Smooth muscle cell (in vitro differentiated cells): ENCODE results near the gene TIE1. TPM values are rescaled to one million over a fixed set of nuclear protein-coding genes. Genes with fewer than 3 reads are reported as not detected.

Experiments
- DNase-seq: peaks from one replicate; lab custom pipeline; 2025; ENCODE audit not compliant: unreplicated experiment; lab: John Stamatoyannopoulos, UW
- H2AFZ ChIP-seq: fragments of 200-600 bp; sonication (generic); 2 replicates; pipeline ENCODE4 v1.6.0; 2016; ENCODE audit warnings: antibody characterized with exemption, low read depth, mild to moderate bottlenecking
- H3F3A ChIP-seq: fragments of 200-600 bp; sonication (generic); 2 replicates; pipeline ENCODE4 v1.6.0; 2017; ENCODE audit warnings: antibody characterized with exemption, low read depth
- H3K27ac ChIP-seq: fragments of 200-600 bp; sonication (generic); 2 replicates; pipeline ENCODE4 v1.5.1; 2016; ENCODE audit warnings: low read depth, mild to moderate bottlenecking
- H3K27me3 ChIP-seq: fragments of 200-600 bp; sonication (generic); 2 replicates; pipeline ENCODE4 v1.6.1; 2016; ENCODE audit warnings: low read depth, mild to moderate bottlenecking
- H3K36me3 ChIP-seq: fragments of 200-600 bp; sonication (generic); 2 replicates; pipeline ENCODE4 v1.5.1; 2016; ENCODE audit warnings: low read depth
- H3K4me1 ChIP-seq: fragments of 200-600 bp; sonication (generic); 2 replicates; pipeline ENCODE4 v1.5.1; 2016; ENCODE audit warnings: low read depth
- H3K4me2 ChIP-seq: fragments of 200-600 bp; sonication (generic); 2 replicates; pipeline ENCODE4 v1.6.0; 2016; ENCODE audit warnings: mild to moderate bottlenecking
- H3K4me3 ChIP-seq: fragments of 200-600 bp; sonication (generic); 2 replicates; pipeline ENCODE4 v1.5.1; 2016; ENCODE audit warnings: mild to moderate bottlenecking
- H3K79me2 ChIP-seq: fragments of 200-600 bp; sonication (generic); 2 replicates; pipeline ENCODE4 v1.6.0; 2016; ENCODE audit warnings: low read depth, mild to moderate bottlenecking
- H3K9ac ChIP-seq: fragments of 200-600 bp; sonication (generic); 2 replicates; pipeline ENCODE4 v1.6.0; 2016; ENCODE audit warnings: low read depth
- H3K9me3 ChIP-seq: fragments of 200-600 bp; sonication (generic); replicated peaks from 2 replicates; pipeline ENCODE4 v1.5.1; 2016; ENCODE audit warnings: low read depth
- H4K20me1 ChIP-seq: fragments of 200-600 bp; sonication (generic); 2 replicates; pipeline ENCODE4 v1.6.0; 2016; ENCODE audit warnings: low read depth
- CTCF ChIP-seq: fragments of 200-600 bp; sonication (generic); IDR thresholded peaks from 2 replicates; pipeline ENCODE4 v1.5.1; 2017; ENCODE audit warnings: borderline replicate concordance, mild to moderate bottlenecking, antibody characterized with exemption; ENCODE audit not compliant: insufficient read depth, poor library complexity, severe bottlenecking
- WGBS: methylation state at CpG from one replicate; pipeline ENCODE4 v1.1.7; 2016; ENCODE audit warnings: low lambda C conversion rate; 5-methylcytosine and 5-hydroxymethylcytosine counted together
- polyA plus RNA-seq: library from polyadenylated mRNA; unstranded; fragments of >200 nt; fragmentation: Nextera tagmentation; extraction: Ambion mirVana; gene quantifications from 2 replicates; pipeline ENCODE4 v1.2.1, GENCODE V29; 2016
- total RNA-seq: library from RNA; depleted of rRNA; stranded (reverse); fragments of >200 nt; gene quantifications from 2 replicates; pipeline ENCODE4 v1.2.3, GENCODE V29; 2014

TIE1 gene
- total and polyA plus RNA-seq, 2 experiments from 2014 or later, result 0.18 to 0.73 TPM

- no peaks in the 10 kb centered on the region for H3K36me3 ChIP-seq
Observed at GRCh38 chr1:43307458-43308158, 6.8 kb downstream of the TIE1 start.

GRCh38 chr1:43308635-43309404 lies 8.0 kb downstream of the TIE1 start:
- H3K4me2 ChIP-seq, result no peak overlapping the region
- H2AFZ ChIP-seq, result no peak overlapping the region
- 96% methylated on average over 18 of the region's 20 CpGs for WGBS
- no peaks in the 10 kb centered on the region for H3K36me3 ChIP-seq
- H3K9ac ChIP-seq, result no peak overlapping the region
- no peak for TF ChIP-seq CTCF
- no peak for DNase-seq
- H4K20me1 ChIP-seq, result no peaks in the 10 kb centered on the region
- no peaks in the 10 kb centered on the region for H3K79me2 ChIP-seq
- no peak overlapping the region for H3K27ac ChIP-seq
- no peaks in the 10 kb centered on the region for H3K27me3 ChIP-seq
- no peak overlapping the region for H3K4me3 ChIP-seq
- H3K9me3 ChIP-seq, result no peaks in the 10 kb centered on the region
- no peaks in the 10 kb centered on the region for H3K4me1 ChIP-seq
- no peaks in the 10 kb centered on the region for H3F3A ChIP-seq

More at GRCh38 chr1:43307458-43308158, 6.8 kb downstream of the TIE1 start:
- H3F3A ChIP-seq, result no peaks in the 10 kb centered on the region
- H3K9me3 ChIP-seq, result no peaks in the 10 kb centered on the region
- no peak for DNase-seq
- no peak overlapping the region for H3K9ac ChIP-seq
- H3K4me2 ChIP-seq, result no peak overlapping the region
- no peaks in the 10 kb centered on the region for H3K4me1 ChIP-seq
- H2AFZ ChIP-seq, result no peak overlapping the region
- H3K4me3 ChIP-seq, result no peak overlapping the region
- no peaks in the 10 kb centered on the region for H4K20me1 ChIP-seq
- H3K79me2 ChIP-seq, result no peaks in the 10 kb centered on the region
- 93% methylated on average over 9 of the region's 9 CpGs for WGBS
- no peak overlapping the region for H3K27ac ChIP-seq
- no peak for TF ChIP-seq CTCF
- no peaks in the 10 kb centered on the region for H3K27me3 ChIP-seq

- no peak for DNase-seq
- H4K20me1 ChIP-seq, result no peaks in the 10 kb centered on the region
- H3K4me3 ChIP-seq, result no peak overlapping the region
- no peaks in the 10 kb centered on the region for H3K9me3 ChIP-seq
- no peaks in the 10 kb centered on the region for H3K36me3 ChIP-seq
- no peak overlapping the region for H3K9ac ChIP-seq
- TF ChIP-seq CTCF, result no peak
- WGBS, result 94% methylated on average over 13 of the region's 13 CpGs
- H3K4me2 ChIP-seq, result no peak overlapping the region
- no peaks in the 10 kb centered on the region for H3K79me2 ChIP-seq
- H3K27ac ChIP-seq, result no peak overlapping the region
- H3F3A ChIP-seq, result no peaks in the 10 kb centered on the region
- H3K4me1 ChIP-seq, result no peaks in the 10 kb centered on the region
- H3K27me3 ChIP-seq, result no peaks in the 10 kb centered on the region
- no peak overlapping the region for H2AFZ ChIP-seq
Observed at GRCh38 chr1:43309405-43310025, 8.7 kb downstream of the TIE1 start.
